Adipocyte (in vitro differentiated cells): ENCODE results near the gene QSOX2.

Source experiments
- DNase-seq: peaks from one replicate; pipeline ENCODE4 v3.0.0-alpha.2; 2015; ENCODE audit warnings: low read depth
- H3K27me3 ChIP-seq: replicated peaks from 2 replicates; pipeline ENCODE4 v1.7.0; 2013; ENCODE audit warnings: mild to moderate bottlenecking, low read length, moderate library complexity; ENCODE audit not compliant: control insufficient read depth, insufficient read depth
- H3K36me3 ChIP-seq: 2 replicates; pipeline ENCODE4 v1.7.0; 2013; ENCODE audit warnings: low read length, mild to moderate bottlenecking, moderate library complexity; ENCODE audit not compliant: control insufficient read depth, insufficient read depth, severe bottlenecking
- H3K4me1 ChIP-seq: 2 replicates; pipeline ENCODE4 v1.7.0; 2013; ENCODE audit warnings: mild to moderate bottlenecking, low read length, moderate library complexity; ENCODE audit not compliant: control insufficient read depth, insufficient read depth
- H3K4me3 ChIP-seq: 2 replicates; pipeline ENCODE4 v1.7.0; 2013; ENCODE audit warnings: mild to moderate bottlenecking, low read length, moderate library complexity
- H3K9ac ChIP-seq: 2 replicates; pipeline ENCODE4 v1.7.0; 2013; ENCODE audit warnings: mild to moderate bottlenecking, low read length, moderate library complexity
- H3K9me3 ChIP-seq: 2 replicates; pipeline ENCODE4 v1.7.0; 2013; ENCODE audit warnings: mild to moderate bottlenecking, low read length, moderate library complexity; ENCODE audit not compliant: control insufficient read depth

The QSOX2 gene

DNA sequence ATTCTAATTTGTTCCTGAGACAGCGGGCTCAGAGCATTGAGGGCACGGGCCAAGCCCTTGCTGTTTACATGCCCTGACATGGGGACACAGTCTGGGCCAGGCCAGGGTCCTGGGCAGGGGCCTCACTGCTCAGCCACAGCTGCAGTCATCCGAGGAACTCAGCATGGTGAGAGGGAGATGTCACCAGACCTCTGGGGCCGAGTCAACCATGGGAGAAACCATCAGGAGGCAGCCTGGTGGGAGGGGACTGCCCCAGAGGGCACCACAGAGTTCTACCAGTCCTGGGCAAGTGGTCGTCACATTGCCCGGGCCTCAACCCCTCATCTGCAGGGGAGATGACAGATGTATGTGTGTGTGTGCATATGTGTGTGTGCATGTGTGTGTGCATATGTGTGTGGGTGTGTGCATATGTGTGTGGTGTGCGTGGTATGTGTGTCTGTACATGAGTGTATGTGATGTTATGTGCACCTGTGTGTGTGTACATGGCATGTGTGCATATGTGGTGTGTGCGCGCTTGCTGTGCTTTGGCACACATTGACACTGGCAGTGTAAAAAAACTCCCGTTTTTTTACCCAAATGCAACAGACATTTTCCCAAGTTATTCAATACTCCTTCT lies 84.5 kb downstream of the QSOX2 start:
- Histone ChIP-seq H3K9me3 (peaks cover 17% of the 10 kb centered on the region), H3K9ac (no peak overlapping the region), H3K27me3 (peaks cover 41% of the 10 kb centered on the region), H3K4me3 (no peak overlapping the region), H3K36me3 (no peaks in the 10 kb centered on the region), H3K4me1 (no peaks in the 10 kb centered on the region)
- DNase-seq, result no peak

GRCh38 chr9:136160381-136160841 lies 85.2 kb downstream of the QSOX2 start:
- Histone ChIP-seq H3K4me1 (no peaks in the 10 kb centered on the region), H3K9me3 (peaks cover 11% of the 10 kb centered on the region), H3K4me3 (no peak overlapping the region), H3K9ac (no peak overlapping the region), H3K27me3 (peaks cover 45% of the 10 kb centered on the region), H3K36me3 (no peaks in the 10 kb centered on the region)
- DNase-seq, result no peak

DNA sequence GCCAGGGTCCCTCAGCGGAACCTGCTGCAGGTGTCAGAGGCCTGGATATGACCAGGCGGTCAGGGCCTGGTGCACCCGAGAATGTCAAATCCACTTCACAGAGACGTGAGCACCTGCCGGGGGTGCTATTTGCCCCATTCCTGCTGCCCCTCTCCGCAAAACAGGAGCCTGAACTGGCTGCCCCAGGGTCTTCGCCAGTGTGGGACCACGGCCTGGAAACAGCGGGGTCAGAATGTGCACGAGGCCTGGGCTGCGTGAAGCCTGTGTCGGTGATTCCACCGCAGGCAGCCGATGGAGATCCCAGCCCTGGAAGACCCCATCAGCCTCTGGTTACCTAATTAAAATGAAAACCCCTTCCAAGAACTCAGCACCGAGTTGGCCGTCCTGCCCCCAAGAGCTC lies 85.8 kb downstream of the QSOX2 start:
- no peak for DNase-seq
- H3K4me3 ChIP-seq, result no peak overlapping the region
- no peaks in the 10 kb centered on the region for H3K4me1 ChIP-seq
- peaks cover 10% of the 10 kb centered on the region for H3K9me3 ChIP-seq
- no peak overlapping the region for H3K9ac ChIP-seq
- no peaks in the 10 kb centered on the region for H3K36me3 ChIP-seq
- peaks cover 48% of the 10 kb centered on the region for H3K27me3 ChIP-seq

GRCh38 chr9:136157477-136158265 lies 87.9 kb downstream of the QSOX2 start:
- H3K4me1 ChIP-seq, result no peaks in the 10 kb centered on the region

More at GRCh38 chr9:136157477-136158265, 87.9 kb downstream of the QSOX2 start:
- no peaks in the 10 kb centered on the region for H3K36me3 ChIP-seq
- H3K9me3 ChIP-seq, result no peaks in the 10 kb centered on the region
- H3K4me3 ChIP-seq, result no peak overlapping the region
- no peak overlapping the region for H3K9ac ChIP-seq
- peaks cover 50% of the 10 kb centered on the region for H3K27me3 ChIP-seq
- no peak for DNase-seq
